GM12872 (cell line): ENCODE results near the gene MYO18B.

Experiments
- TF ChIP-seq, protein P1 (sequence below): IDR thresholded peaks from 3 replicates; pipeline ENCODE4 v1.5.1; 2011; ENCODE audit warnings: low read depth, mild to moderate bottlenecking, low read length, moderate library complexity; ENCODE audit not compliant: insufficient read depth

The MYO18B gene

GRCh38 chr22:25955323-25955722 is 213.3 kb downstream of the MYO18B start:
- TF ChIP-seq, protein P1, sequence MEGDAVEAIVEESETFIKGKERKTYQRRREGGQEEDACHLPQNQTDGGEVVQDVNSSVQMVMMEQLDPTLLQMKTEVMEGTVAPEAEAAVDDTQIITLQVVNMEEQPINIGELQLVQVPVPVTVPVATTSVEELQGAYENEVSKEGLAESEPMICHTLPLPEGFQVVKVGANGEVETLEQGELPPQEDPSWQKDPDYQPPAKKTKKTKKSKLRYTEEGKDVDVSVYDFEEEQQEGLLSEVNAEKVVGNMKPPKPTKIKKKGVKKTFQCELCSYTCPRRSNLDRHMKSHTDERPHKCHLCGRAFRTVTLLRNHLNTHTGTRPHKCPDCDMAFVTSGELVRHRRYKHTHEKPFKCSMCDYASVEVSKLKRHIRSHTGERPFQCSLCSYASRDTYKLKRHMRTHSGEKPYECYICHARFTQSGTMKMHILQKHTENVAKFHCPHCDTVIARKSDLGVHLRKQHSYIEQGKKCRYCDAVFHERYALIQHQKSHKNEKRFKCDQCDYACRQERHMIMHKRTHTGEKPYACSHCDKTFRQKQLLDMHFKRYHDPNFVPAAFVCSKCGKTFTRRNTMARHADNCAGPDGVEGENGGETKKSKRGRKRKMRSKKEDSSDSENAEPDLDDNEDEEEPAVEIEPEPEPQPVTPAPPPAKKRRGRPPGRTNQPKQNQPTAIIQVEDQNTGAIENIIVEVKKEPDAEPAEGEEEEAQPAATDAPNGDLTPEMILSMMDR, result no peak

- TF ChIP-seq, protein P1, result no peak
Measured at GRCh38 chr22:25956801-25957200, 214.8 kb downstream of the MYO18B start.

DNA sequence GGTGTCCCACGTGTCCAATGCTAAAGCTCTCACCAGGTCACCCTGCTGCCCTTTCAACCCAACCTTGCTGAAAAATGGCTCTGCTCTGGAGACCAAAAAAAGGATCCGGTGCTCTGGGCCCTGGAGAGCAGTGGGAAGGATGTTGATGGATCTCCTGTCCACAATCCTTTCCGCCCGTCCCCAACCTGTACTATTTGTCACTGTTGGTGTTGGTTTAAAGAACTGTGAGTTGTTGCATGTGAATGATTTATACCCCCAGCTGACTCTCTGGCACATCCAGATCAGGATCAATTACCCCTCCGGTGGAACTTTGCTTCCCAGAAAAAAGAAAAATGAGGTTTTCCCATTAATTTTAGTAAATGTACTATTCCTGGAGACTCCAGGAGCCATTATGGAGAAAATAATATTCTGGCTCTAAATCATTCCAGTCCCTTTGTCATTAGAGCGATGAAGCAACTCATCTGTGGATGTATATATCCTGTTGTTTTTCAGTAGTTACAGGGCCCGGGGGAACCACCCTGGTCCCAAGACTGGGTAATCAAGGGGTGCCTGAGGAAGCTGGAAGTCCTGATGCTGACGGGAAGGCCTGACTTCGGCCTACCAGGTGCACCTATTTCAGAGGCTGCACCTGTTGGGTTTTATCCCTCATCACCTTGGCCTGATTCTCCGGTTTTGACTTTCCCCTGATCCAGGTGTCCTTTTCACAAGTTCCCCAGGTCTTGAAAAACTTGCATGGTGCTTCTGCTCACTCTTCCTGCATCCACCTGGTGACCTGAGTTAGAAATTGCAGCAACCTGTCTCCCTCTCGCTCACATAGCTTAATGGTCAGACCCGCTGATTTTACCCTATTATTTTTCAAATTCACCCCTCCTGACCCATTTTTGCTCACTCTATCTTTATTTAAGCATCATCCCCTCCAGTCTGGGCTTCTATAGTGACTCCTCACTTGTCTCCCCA is 218.1 kb downstream of the MYO18B start:
- TF ChIP-seq, protein P1, result no peak

DNA sequence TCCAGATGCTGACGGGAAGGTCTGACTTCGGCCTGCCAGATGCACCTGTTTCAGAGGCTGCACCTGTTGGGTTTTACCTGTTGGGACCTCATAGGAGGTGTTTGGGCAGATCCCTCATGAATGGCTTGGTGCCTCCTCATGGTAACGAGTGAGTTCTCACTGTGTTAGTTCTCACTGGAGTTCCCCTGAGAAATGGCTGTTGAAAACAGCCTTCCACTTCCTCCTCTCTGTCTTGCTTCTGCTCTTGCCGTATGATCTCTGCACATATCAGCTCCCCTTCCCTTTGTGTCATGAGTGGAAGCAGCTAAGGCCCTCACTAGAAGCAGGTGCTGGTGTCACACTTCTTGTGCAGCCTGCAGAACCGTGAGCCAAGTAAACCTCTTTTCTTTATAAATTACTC is 219.7 kb downstream of the MYO18B start:
- TF ChIP-seq, protein P1, result no peak

DNA sequence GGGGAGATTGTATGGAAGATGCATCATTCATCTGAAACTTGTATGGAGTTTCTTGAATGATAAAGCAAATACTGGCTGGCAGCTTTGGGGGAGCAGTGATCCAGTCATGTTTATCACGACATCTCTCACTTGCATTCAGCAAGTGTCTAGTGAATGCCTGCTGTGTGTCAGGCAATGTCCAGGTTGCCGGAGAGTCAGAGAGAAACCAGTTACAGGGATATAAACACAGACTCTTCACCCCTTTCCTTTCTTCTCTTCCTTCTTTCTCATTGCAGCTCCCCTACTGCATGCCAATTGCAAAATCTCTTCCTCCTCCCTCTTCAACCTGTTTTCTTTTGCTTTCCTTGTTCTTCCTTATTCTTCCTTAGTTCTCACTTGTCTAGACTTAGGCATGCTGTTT is 220.7 kb downstream of the MYO18B start:
- TF ChIP-seq, protein P1, result no peak

DNA sequence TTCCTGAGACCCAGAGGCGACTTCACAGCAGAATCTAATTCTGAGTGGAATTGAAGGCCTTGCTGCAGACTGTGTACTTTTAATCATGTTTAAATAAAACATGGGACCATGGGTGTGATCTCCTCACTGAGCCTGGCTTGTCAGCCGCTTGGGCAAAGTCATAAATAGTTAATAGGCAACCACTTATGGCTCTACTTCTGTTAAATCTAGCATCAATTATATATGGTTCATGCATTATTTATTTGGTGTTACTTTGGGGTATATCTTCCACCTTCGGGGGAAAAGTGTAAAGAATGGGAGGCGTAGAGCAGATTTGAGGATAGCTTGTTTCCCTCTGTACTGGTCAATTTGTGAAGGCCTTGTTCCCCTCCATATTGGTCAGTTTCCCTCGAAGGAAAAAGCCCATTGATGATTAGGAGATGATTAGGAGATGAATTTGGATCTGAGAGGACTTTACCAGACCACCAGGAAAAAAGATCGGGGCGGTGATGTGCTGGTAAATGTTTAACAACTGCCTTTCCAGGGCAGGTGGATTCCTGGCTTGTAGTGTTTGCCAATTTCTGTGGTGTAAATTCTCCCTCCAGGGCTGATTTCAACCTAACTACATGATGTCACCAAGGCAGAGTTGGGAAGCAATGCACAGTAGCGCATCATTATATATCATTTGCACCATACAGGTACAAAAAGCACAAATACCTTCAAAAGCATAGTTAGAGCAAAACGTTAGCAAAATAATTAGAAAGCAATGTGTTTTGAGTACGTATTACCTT is 223.2 kb downstream of the MYO18B start:
- TF ChIP-seq, protein P1, result no peak

GRCh38 chr22:25966448-25966913 is 224.5 kb downstream of the MYO18B start:
- TF ChIP-seq, protein P1, result no peak
